ENCODE results near the gene SS18L1. TPM values are rescaled to one million over a fixed set of nuclear protein-coding genes. Genes with fewer than 3 reads are reported as not detected.

SS18L1 gene
- polyA plus RNA-seq, 1 of the 3 experiments (the other 2 are of a cell fraction), result 10.7 TPM

GRCh38 chr20:62105592-62105991 lies 38.0 kb upstream of the SS18L1 start:
- H3K27me3 ChIP-seq (ENCODE audit: insufficient read depth), result no peaks in the 10 kb centered on the region
- H4K20me1 ChIP-seq (ENCODE audit: insufficient read depth), result no peaks in the 10 kb centered on the region
- 48% methylated on average over 5 of the region's 5 CpGs for WGBS (ENCODE audit: low lambda C conversion rate)
- no peaks in the 10 kb centered on the region for H3F3A ChIP-seq (replicated peaks; ENCODE audit: insufficient read depth)
- no peaks in the 10 kb centered on the region for H3K4me1 ChIP-seq (ENCODE audit: control insufficient read depth in 1 of 2, insufficient read depth in 2 of 2, low read depth in 1 of 2, low read length in 1 of 2)
- no peak overlapping the region for H3K27ac ChIP-seq (ENCODE audit: low read depth in 2 of 2, low read length in 1 of 2)
- no peaks in the 10 kb centered on the region for H3K36me3 ChIP-seq (replicated peaks in 1 of 2; ENCODE audit: control insufficient read depth in 1 of 2, insufficient read depth in 2 of 2, low read length in 1 of 2)
- no peak overlapping the region for H3K4me3 ChIP-seq (ENCODE audit: low read depth in 2 of 2, low read length in 1 of 2)
- ChIA-PET CTCF (no interaction called here), POLR2A (no interaction called here)
- no peak overlapping the region for H2AFZ ChIP-seq (ENCODE audit: low read depth)
- no peak overlapping the region for H3K4me2 ChIP-seq
- TF ChIP-seq TAF1 (IDR thresholded peaks at IDR 0.05; ENCODE audit: borderline replicate concordance, low read depth, low read length) (no peak), MEF2A (IDR thresholded peaks at IDR 0.05; ENCODE audit: borderline replicate concordance, low read depth) (no peak), GATA2 (CRISPR knock-in tag; IDR thresholded peaks at IDR 0.05) (no peak)
- DNase-seq, result no peak
- no peaks in the 10 kb centered on the region for H3K79me2 ChIP-seq (ENCODE audit: insufficient read depth)
- H3K9me3 ChIP-seq, result 0 out of 2 replicates have a peak, but pooled peaks cover 4% of the 10 kb centered on the region
- no peak overlapping the region for H3K9ac ChIP-seq
- no peaks in the 10 kb centered on the region for H3K9me2 ChIP-seq

- TF ChIP-seq TEAD4 (IDR thresholded peaks at IDR 0.05; ENCODE audit: borderline replicate concordance, insufficient read depth), result no peak
- TF ChIP-seq RAD21 (IDR thresholded peaks at IDR 0.05; ENCODE audit: low read length), result no peak
- TF ChIP-seq USF2 (IDR thresholded peaks at IDR 0.05; ENCODE audit: borderline replicate concordance, low read depth, low read length), result no peak
- no peak for TF ChIP-seq TCF12 (IDR thresholded peaks at IDR 0.05)
- TF ChIP-seq NRF1 (IDR thresholded peaks at IDR 0.05; ENCODE audit: low read depth, low read length), result no peak
- no peak for TF ChIP-seq SIN3A (IDR thresholded peaks at IDR 0.05; ENCODE audit: borderline replicate concordance, low read depth, low read length)
- no peak for TF ChIP-seq FOXJ3 (CRISPR knock-in tag; IDR thresholded peaks at IDR 0.05)
- no peak for TF ChIP-seq GATA2 (CRISPR knock-in tag; IDR thresholded peaks at IDR 0.05)
- no peak for TF ChIP-seq USF1 (IDR thresholded peaks at IDR 0.05; ENCODE audit: borderline replicate concordance, low read depth)
- TF ChIP-seq RXRA (IDR thresholded peaks at IDR 0.05; ENCODE audit: borderline replicate concordance, low read depth), result no peak
- no peak for TF ChIP-seq EZH2phosphoT487 (IDR thresholded peaks at IDR 0.05; ENCODE audit: borderline replicate concordance, low read depth)
- TF ChIP-seq ELF1 (IDR thresholded peaks at IDR 0.05), result no peak
- TF ChIP-seq YY1 (IDR thresholded peaks at IDR 0.05; ENCODE audit: low read depth), result no peak
- no peak for TF ChIP-seq POLR2AphosphoS5 (IDR thresholded peaks at IDR 0.05; ENCODE audit: low read depth, low read length)
- TF ChIP-seq MEF2A (IDR thresholded peaks at IDR 0.05; ENCODE audit: borderline replicate concordance, low read depth), result no peak
- TF ChIP-seq SMC3 (IDR thresholded peaks at IDR 0.05; ENCODE audit: low read depth, low read length), result no peak
- no peak for DNase-seq
- H3K27ac ChIP-seq (ENCODE audit: low read depth in 2 of 2, low read length in 1 of 2), result no peak overlapping the region
- no peak overlapping the region for H3K4me3 ChIP-seq (ENCODE audit: low read depth in 2 of 2, low read length in 1 of 2)
- POLR2A ChIA-PET, result no interaction called here
- WGBS (ENCODE audit: low lambda C conversion rate), result 80% methylated on average over 6 of the region's 6 CpGs
- no peak overlapping the region for H3K4me2 ChIP-seq
- H3K9me3 ChIP-seq, result 0 out of 2 replicates have a peak, but pooled peaks cover 4% of the 10 kb centered on the region
- CTCF ChIA-PET, result no interaction called here
- H3K9ac ChIP-seq, result no peak overlapping the region
- H3F3A ChIP-seq (replicated peaks; ENCODE audit: insufficient read depth), result no peaks in the 10 kb centered on the region
- no peaks in the 10 kb centered on the region for H4K20me1 ChIP-seq (ENCODE audit: insufficient read depth)
- H3K36me3 ChIP-seq (replicated peaks in 1 of 2; ENCODE audit: control insufficient read depth in 1 of 2, insufficient read depth in 2 of 2, low read length in 1 of 2), result no peaks in the 10 kb centered on the region
- no peaks in the 10 kb centered on the region for H3K79me2 ChIP-seq (ENCODE audit: insufficient read depth)
- H2AFZ ChIP-seq (ENCODE audit: low read depth), result no peak overlapping the region
- H3K4me1 ChIP-seq (ENCODE audit: control insufficient read depth in 1 of 2, insufficient read depth in 2 of 2, low read depth in 1 of 2, low read length in 1 of 2), result peaks cover 0 to 7% of the 10 kb centered on the region in 2 experiments; a peak in 1 of 4 replicates
- no peaks in the 10 kb centered on the region for H3K27me3 ChIP-seq (ENCODE audit: insufficient read depth)
- no peaks in the 10 kb centered on the region for H3K9me2 ChIP-seq
Measured at GRCh38 chr20:62111148-62111547, 32.4 kb upstream of the SS18L1 start.

Data from SK-N-SH (cell line).